ENCODE results near the gene INKA2.

DNA sequence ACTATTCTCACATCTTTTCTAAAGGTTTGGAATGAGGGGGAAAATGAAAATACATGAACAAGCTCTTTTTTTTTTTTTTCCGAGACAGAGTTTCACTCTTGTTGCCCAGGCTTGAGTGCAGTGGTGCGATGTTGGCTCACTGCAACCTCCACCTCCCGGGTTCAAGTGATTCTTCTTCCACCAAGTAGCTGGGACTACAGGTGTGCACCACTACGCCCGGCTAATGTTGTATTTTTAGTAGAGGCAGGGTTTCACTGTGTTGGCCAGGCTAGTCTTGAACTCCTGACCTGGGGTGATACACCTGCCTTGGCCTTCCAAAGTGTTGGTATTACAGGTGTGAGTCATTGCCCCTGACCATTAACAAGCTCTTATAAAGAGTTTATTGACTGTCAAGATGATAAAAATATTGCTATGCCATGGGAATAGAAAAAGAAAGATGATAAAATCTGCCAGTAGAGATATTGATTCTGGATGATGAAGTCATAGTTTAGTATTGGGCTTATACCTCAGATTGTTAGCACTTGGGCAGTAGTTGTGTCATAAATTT lies 36.6 kb downstream of the INKA2 start:
- TF ChIP-seq, protein P1, sequence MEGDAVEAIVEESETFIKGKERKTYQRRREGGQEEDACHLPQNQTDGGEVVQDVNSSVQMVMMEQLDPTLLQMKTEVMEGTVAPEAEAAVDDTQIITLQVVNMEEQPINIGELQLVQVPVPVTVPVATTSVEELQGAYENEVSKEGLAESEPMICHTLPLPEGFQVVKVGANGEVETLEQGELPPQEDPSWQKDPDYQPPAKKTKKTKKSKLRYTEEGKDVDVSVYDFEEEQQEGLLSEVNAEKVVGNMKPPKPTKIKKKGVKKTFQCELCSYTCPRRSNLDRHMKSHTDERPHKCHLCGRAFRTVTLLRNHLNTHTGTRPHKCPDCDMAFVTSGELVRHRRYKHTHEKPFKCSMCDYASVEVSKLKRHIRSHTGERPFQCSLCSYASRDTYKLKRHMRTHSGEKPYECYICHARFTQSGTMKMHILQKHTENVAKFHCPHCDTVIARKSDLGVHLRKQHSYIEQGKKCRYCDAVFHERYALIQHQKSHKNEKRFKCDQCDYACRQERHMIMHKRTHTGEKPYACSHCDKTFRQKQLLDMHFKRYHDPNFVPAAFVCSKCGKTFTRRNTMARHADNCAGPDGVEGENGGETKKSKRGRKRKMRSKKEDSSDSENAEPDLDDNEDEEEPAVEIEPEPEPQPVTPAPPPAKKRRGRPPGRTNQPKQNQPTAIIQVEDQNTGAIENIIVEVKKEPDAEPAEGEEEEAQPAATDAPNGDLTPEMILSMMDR (conservative IDR thresholded peaks at IDR 0.05 in 1 of 2, IDR thresholded peaks at IDR 0.05 in 1 of 2; ENCODE audit: low read depth in 1 of 2, low read length in 2 of 2), result no peak
- TF ChIP-seq EZH2 (IDR thresholded peaks at IDR 0.05; ENCODE audit: low read length, missing control alignments), result no peak

Data from fibroblast of lung (primary cell).